Smooth muscle cell of the brain vasculature (primary cell): Measurements from ENCODE around the gene ACP3.

Experiments
- DNase-seq: peaks from one replicate; pipeline ENCODE4 v3.0.0-alpha.2; 2012; ENCODE audit warnings: low read depth, low spot score

The ACP3 gene

DNA sequence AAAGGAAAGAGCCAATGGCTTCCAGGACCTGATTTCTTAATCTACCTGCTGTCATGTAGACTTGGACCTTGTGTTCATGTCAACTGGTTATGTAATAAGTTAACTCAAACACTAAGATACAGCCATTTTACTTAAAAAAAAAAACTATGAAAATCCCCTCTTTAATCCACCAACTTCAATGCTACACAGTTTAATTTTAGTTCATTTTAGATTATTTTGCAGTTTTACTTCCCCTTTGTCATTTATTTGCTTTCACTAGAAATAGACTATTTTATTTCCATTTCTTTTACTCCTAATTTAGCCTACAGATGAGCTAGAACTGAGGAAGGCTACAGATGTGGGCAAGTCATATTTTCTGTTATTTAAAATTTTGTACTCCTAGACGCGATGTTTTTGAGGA is 89.4 kb downstream of the ACP3 start:
- no peak for DNase-seq

DNA sequence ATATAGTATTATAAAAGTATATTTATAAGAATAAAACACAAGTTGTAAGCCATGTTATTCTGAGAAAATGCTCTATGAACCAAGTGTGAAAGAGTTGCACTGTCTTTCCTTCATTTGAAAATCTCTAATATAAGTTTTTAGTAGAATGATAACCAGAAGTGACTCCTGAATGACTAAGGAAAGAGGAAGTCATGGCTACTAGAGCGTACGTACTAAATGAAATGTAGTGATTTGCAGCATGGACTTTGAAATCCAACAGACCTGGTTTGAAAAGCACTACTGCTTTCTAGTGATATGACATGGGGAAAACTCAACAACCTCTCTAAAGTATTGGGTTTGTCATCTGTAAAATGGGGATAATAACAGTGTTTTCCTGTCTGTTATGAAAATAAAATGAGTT is 89.8 kb downstream of the ACP3 start:
- DNase-seq: no peak
